Superior temporal gyrus (tissue), 1 donor: ENCODE measurements around the gene CRCP.
"Not testable (repeated sequence)": the region's sequence is repeated elsewhere in the genome, so short reads cannot be mapped to it uniquely, and the experiment has no call there.

ENCODE experiments used
- DNase-seq: peaks from one replicate; pipeline ENCODE4 v3.0.0-alpha.2; 2016; ENCODE audit errors: extremely low spot score

Gene CRCP

DNA sequence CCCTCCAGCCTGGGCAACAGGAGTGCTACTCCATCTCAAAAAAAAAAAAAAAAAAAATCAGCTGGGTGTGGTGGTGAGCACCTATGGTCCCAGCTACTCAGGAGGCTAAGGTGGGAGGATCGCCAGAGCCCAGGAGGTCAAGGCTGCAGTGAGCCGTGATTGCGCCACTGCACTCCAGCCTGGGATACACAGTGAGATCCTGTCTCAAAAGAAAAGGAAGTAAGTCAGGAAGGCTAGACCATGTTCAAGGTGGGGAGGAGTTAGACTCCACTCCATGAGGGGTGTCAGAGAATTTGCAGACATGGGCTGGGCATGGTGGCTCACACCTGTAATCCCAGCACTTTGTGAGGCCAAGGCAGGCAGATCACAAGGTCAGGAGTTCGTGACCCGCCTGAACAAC, 6.2 kb upstream of the CRCP start:
- DNase-seq: not testable (repeated sequence)

DNA sequence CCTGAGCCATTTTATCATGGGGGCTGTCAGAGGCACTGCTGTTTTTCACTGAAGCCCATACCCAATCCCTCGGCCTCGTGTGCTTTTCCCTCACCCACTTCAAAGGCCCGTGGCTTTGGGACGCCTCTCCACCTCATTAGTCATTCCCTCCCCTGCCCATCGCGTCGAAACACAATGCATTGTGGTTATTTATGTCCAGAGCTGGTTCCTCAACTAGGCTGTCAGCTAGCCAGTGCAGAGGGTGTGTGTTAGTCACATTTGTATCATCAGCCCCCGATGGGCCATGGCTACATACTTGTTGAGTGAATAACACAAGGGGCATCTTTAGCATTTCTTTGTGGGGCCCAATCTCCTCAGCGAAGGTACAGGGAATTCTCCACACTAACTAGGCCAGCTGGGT, 3.8 kb upstream of the CRCP start:
- no peak for DNase-seq

DNA sequence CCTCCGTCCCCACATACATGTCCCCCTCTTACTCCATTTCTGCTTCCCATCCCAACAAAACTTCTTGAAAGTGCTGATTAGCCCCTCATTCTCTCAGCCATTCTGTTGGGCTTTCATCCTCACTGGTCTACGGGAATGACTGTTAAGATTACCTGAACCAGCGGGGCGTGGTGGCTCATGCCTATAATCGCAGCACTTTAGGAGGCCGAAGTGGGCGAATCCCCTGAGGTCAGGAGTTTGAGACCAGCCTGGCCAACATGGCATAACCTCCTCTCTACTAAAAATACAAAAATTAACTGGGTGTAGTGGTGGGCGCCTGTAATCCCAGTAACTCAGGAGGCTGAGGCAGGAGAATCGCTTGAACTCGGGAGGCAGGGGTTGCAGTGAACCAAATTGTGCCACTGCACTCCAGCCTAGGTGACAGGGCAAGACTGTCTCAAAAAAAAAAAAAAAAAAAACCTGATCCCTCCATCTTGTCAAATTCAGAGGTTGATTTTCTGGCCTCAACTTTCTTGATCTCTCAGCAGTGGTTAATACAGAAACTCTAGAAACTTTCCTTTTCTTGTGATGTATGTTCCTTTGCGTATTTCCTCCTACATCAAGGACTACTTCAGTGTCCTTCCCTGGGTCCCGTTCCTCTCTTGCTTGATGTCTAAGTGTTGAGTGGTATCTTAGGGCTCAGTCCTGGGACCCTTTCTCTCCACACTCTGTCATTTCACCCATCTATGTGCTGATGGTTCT, 2.2 kb downstream of the CRCP start:
- not testable (repeated sequence) for DNase-seq

DNA sequence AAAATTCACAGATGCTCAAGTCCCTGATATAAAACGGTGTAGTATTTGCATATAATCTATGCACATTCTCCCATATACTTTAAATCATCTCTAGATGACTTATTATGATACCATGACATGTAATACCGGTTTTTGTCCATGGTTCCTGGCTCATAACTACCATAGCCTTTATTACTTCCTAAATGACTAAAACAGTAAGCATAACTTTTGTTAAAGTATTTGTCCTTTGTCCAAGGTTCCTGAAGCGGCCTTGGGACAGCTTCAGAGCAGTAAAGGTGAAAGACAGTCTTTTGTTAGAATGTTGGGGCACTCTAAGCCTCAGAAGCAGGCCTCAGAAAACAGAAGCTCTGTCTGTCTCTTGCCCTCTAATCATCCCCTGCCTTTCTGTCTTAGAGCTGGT, 4.0 kb downstream of the CRCP start:
- no peak for DNase-seq

DNA sequence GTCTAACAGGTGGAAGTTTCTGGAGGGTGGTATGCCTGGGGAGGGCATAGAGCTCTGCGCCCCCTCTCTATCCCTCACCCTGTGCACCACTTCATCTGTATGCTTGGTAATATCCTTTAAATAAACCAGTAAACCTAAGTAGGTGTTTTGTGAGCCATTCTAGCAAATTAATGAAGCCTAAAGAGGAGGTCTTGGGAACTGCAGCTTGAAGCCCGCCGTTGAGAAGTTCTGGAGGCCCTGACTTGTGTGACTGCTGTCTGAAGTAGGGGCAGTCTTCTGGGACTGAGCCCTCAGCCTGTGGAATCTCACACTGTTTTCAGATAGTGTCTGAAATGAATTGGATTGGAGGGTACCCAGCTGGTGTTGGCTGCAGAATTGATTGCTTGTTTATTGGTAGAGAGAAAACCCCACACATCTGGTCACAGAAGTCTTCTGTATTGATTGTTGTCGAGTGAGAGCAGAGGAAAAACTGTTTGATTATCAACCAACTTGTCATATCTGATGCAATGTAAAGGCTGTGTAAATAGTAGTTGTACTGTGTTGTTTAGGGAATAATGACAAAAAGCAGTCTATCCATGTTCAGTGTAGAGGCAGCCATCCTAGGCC, 4.7 kb downstream of the CRCP start:
- no peak for DNase-seq

DNA sequence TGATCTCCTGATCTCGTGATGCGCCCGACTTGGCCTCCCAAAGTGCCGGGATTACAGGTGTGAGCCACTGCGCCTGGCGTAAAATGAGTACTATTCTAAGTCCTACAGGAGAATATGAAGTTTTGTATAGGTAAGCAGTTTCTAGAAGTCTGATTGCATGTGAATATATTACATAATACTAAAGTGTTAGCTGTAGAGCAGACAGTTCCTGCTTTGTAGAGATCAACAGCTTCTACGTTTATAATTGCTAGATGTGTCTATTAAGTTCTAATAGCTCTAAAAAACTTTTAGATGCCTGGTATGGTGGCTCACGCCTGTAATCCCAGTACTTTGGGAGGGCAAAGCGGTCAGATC, 8.5 kb downstream of the CRCP start:
- no peak for DNase-seq

DNA sequence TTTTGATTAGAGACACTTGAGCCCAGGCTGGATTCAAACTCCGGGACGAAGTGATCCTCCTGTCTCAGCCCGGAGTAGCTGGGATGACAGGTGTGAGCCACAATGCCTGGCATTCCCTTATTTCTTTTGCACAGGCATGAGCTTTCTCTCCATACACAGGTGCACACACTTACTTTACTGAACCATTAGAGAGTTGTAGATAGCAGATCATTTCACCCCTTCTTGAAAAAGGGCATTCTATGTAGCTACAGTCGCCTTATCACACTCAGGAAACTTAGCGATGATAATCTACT, 9.9 kb downstream of the CRCP start:
- DNase-seq: not testable (repeated sequence)

DNA sequence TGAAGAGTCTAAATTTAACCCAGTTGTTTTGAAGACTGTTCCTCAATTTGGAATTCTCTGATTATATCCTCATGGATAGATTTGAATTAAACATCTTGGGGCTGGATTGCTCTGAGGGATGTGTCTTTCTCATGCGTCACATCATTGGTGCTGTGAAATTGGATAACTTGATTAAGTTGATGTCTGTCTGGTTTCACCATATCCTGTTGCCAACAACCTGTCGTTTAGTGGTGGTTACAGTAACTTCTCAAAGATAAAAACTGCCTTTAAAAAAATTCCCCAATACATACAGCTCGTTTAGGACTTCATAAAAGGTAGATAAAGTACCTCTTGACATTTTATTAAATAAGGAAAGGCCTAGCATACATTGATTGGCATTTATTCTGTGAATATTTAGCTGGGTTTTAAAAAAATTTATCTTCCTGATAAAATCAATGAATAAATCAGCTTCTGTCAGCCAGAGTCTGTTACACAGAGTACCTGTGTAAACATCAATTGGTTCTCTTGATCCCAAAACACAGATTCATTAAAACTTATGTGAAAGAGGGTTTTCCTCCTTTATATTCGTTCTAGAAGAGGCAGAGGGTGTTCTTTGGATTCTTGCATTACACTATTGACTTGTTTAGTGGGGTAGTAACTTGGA, 10.5 kb downstream of the CRCP start:
- DNase-seq: no peak

DNA sequence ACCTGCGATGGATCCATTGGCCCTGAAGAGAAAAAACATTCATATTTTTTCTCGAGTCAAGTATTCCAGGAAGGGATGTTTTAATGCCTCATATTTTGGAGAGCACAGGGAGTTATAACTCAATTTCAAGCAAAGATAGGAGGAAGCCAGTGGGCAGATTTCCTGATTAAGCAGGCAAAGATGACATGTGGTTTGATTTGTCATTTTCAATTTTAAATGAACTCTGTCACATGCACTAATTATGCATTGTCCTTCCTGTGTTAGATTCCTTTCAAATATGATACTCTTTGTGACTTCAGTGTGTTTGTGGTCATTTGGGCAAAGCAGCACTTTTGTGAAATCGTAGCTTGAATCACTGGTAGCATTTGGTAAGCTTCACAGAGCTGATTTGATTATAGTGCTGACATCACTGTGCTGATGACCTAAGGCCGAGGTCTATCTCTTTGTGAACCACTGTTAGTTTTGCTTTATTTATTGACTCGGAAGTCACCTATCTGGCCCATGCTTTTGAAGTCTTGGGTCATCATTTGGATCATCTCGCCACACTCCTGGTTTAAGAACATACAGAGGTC, 11.2 kb downstream of the CRCP start:
- not testable (repeated sequence) for DNase-seq

DNA sequence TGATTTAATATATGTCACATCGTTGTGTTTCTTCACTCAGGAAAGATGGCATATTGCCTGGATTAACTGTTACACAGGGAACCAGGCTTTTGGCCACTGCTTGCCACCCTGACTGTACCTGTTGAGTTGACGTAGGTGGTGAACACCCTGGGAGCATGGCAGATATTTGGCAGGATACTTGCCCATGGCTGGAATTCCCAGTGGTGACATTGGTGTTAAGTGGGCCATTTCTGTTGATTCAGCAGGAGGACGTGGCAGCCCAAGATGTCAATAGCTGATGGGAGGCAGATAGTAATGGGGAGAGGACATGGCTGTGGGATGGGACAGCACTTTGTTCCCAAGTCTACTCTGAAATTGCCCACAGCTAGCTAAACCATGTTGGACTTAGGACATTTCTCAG, 12.5 kb downstream of the CRCP start:
- not testable (repeated sequence) for DNase-seq

DNA sequence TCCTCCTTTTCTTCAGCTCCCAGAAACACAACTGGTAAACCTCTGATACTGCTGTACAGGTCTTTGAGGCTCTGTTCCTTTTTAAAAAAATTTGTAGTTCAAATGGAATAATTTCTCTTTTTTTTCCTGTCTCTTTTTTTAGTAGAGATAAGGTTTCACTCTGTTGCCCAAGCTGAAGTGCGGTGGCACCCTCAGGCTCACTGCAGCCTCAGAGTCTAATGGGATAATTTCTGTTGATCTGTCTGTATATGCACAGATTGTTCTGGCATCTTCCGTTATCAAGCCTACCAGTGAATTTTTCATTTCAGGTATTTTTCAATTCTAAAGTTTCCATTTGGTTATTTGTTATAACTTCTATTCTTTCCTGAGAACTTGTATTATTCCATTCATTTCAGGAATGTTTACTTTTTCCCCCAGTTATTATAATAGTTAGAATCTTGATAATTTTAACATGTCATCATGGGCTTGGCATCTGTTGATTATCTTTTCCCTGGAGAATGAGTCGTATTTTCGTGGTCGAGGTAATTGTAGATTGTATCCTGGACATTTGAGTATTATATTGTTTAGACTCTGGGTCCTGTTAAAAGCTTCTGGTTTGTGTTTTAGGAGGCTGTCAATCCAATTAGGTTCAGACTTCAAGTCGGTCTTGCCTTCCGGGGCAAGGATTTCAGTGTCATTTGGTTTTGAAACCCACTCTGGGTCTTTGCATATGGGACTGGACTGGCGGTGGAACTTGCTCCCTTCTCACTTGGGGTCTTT, 24.5 kb downstream of the CRCP start:
- DNase-seq: no peak

DNA sequence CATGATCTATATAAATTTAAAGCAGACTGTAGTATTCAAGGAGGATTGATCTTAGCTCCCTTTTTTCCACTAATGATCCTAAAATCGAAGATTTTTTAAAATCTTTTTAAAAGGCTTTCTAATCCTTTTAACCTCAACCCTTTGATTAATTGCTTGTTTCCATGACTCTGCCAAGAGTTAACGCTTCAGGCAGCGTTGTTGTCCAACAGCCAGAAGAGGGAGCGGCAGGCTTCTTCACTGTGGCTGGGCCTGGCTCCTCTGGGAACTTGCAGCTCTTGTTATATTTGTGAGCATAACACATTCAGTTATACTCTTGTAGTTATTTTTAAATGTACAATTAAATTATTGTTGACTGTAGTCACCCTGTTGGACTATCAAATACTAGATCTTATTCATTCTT, 26.3 kb downstream of the CRCP start:
- DNase-seq: peak; percentile 80

DNA sequence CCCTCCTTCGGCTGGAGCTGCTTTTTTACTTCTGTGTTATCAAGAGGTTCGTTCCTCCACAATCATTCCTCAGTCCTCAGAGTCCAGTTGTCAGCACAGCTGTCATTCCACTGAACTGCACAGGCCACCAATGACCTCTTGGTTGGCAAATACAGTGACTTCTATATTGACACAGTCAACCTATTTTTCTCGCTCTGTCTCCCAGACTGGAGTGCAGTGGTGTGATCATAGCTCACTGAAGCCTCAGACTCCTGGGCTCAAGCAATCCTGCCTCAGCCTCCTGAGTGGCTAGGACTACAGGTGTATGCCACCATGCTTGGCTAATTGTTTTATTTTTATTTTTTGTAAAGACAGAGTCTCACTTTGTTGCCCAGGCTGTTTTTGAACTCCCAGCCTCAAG, 27.7 kb downstream of the CRCP start:
- no peak for DNase-seq

DNA sequence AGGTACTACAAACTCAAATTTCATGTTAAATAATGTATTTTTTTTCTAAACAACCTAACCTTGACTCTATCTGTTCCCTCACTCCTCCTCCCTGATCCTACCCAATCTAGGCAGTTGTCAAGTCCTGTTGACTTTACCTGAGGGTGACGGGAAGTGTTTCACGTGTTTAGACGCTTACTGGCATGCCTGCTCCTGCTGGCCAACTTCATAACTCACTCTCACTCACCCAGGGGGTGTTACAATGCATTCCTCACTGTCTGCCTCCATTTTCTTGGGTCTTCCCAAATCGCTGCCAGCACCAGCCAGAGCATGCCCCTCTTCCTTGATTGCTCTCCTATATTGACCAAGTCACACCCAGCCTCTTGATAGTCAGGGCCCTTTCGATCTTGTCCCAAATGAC, 28.3 kb downstream of the CRCP start:
- DNase-seq: no peak

DNA sequence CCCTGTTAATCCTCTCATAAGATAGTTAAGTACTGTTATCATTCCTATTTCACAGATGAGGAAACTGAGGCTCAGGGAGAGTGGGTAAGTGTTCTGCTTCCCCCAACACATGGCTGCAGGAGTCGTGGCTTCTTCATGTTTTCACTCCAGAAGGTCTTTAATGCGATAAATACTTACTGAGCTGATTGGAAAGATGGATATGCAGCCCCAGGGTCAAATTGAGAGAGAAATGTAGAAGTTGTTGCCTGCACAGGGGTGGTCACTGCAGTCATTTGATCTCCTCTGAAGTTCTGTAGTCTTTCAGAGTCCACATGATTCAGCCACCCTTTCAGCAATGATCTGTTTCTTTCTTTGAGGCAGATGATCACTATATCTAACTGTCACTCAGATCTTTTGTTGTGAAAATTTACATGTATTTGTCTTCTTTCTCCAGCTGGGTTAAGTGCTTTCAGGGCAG, 29.3 kb downstream of the CRCP start:
- no peak for DNase-seq

DNA sequence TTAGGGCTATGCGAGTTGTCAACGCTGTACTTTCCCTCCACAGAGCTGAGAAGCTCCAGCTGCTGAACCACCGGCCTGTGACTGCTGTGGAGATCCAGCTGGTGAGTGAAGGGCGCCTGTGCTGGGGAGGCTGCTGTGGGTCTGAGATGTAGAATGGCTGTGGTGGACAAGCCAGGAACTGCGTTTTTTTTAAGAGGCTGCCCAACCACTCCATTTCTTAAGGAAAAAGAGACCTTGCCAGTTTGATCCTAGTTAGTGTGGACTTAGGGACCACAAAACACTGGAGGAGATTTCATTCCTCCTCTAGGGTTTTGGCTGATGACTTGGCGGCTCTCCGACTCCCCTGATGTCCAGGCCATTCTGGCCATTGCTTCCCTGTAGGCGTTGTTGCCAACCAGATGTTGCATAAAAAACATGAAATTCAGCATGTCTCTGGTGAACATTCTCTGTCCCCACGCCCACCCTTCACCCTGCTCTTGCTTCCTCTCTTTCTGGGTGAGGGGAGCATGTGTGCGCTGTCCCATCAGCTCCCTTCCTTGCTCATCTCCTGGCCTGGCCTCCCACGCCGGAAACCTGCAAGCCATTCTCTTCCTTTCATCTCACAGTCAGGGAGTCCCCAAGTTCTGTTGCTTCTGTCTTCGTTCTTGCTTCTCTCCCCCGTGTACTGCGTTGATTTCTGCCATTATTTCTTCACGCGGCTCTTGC, 30.9 kb downstream of the CRCP start:
- no peak for DNase-seq

DNA sequence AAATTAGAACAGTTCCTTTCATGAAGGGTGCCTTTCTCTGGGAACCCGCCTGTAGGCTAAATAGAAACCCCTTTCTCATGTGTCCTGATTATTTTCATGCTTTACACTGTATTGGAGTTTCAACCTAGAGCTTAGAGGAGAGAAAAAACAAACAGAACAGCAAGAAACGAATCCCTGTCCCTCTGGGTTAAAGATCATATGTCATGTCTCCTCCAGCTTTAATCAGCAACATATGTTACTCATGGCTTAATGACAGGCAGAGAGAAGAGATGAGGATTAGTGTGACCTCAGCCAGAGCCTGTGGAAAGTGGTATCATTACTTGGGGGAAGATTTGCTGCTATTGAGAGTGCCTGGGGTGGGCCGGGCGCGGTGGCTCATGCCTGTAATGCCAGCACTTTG, 32.1 kb downstream of the CRCP start:
- DNase-seq: no peak

DNA sequence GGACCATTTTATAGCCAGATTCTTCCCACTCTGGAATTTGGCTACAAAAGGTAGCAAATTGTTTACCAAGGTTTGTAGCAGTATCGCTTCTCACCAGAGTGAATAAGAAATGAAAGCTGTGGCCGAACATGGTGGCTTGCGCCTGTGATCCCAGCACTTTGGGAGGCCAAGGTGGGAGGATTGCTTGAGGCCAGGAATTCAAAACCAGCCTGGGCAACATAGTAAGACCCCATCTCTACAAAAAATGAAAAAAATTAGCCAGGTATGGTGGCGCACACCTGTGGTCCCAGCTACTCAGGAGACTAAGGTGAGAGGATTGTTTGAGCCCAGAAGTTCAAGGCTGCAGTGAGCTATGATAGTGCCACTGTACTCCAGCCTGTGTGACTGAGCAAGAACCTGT, 33.0 kb downstream of the CRCP start:
- DNase-seq: not testable (repeated sequence)

DNA sequence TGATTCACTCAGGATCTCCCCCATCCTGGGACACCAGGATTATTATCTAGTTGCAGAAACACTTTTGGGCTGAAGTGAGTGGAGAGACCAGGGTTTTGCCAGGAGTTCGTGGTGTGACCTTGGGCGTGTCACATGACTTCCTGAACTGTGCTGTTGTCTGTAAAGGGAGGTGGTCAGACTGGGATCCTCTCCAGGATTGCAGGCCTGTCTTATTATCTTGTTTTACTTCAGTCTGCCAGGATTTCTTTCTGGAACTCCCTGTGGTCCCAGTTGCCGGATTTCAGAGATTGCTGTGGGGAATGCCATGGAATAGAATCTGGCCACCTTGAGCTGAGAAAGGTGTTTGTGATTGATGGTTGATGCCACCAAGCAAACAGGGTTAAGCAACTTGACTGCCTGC, 35.8 kb downstream of the CRCP start:
- no peak for DNase-seq

DNA sequence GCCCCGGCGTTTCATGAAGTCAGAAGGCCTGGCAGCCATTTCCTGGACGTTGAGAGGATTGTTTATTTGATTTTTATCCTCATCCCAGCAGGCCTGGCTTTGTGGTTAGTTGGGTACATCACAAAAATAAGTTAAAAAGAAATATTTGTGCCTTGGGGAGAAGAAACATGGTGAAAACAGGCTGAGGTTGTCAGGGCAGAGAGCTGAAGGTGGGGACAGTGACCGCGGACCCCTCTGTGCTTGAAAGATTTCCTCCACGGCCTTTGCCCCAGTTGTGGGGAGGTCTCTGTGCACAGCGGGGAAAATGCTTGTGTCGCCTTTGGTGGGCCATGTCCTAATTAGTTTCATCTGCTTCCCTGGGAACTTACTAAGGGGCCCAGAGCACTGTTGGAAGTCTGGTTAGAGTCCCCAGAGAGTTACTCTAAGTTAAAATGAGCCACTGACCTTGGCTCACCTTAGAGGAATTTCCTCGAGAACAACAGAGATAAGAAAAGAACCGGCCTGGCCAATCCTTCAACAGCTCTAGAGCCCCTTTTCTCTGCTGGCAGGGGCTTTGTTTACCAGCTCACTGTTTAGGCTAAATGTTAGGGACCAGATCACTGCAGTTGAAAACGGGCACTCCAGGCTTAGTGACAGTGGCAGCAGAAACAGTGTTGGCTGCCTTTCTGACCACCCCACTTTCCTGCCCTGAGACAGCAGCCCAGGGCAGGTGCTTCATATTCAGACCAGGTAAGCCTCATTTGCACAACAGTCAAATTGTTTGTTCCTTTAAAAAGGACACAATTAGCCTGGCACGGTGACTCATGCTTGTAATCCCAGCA, 37.9 kb downstream of the CRCP start:
- DNase-seq: no peak

DNA sequence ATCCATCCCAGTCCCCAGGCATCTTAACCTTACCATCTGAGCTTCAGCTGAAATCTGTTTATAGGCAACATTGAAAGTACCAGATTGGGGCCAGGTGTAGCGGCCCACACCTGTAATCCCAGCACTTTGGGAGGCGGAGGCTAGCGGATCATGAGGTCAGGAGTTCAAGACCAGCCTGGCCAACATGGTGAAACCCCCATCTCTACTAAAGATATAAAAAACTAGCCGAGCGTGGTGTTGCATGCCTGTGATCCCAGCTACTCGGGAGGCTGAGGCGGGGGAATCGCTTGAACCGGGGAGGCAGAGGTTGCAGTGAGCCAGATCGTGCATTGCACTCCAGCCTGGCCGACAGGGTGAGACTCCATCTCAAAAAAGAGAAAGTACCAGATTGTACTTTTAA, 39.0 kb downstream of the CRCP start:
- DNase-seq: no peak
